Calu3 (cell line): Measurements from ENCODE around the gene PROS1. TPM values are rescaled to one million over a fixed set of nuclear protein-coding genes. Genes with fewer than 3 reads are reported as not detected.

Experiments used
- BruUV-seq: library from RNA; stranded (reverse); fragments of 400-500 nt; replicated peaks from 2 replicates; lab custom pipeline; 2021; lab: Mats Ljungman, UMichigan
- CTCF ChIA-PET: fragments of 300-600 bp; sonication (Branson Sonifier 250); formaldehyde crosslinking; loops from one replicate; lab custom pipeline; 2022; ENCODE audit warnings: antibody characterized with exemption; lab: Charles Lee
- DNase-seq: peaks from one replicate; pipeline ENCODE4 v3.0.0; 2022
- H3K27ac Mint-ChIP-seq: one replicate; pipeline ENCODE4 v1.8.0; 2022; ENCODE audit warnings: mixed read lengths; ENCODE audit not compliant: unreplicated experiment
- H3K27me3 Mint-ChIP-seq: one replicate; pipeline ENCODE4 v1.8.0; 2022; ENCODE audit warnings: mixed read lengths; ENCODE audit not compliant: unreplicated experiment
- H3K36me3 Mint-ChIP-seq: one replicate; pipeline ENCODE4 v1.8.0; 2022; ENCODE audit warnings: mild to moderate bottlenecking, moderate library complexity, mixed read lengths; ENCODE audit not compliant: insufficient read depth, unreplicated experiment
- H3K4me1 Mint-ChIP-seq: one replicate; pipeline ENCODE4 v1.8.0; 2022; ENCODE audit warnings: mild to moderate bottlenecking, low read depth, mixed read lengths; ENCODE audit not compliant: unreplicated experiment
- H3K4me3 Mint-ChIP-seq: one replicate; pipeline ENCODE4 v1.8.0; 2022; ENCODE audit warnings: mild to moderate bottlenecking, low read depth, moderate library complexity, mixed read lengths; ENCODE audit not compliant: unreplicated experiment
- H3K9me3 Mint-ChIP-seq: one replicate; pipeline ENCODE4 v1.8.0; 2022; ENCODE audit warnings: low read depth, mixed read lengths; ENCODE audit not compliant: unreplicated experiment
- CTCF ChIP-seq: fragments of 200-600 bp; IDR thresholded peaks from one replicate; pipeline ENCODE4 v1.8.0; 2022; ENCODE audit warnings: antibody characterized with exemption; ENCODE audit not compliant: unreplicated experiment
- intact Hi-C: fragments of 100-400 bp; cut with micrococcal nuclease; formaldehyde crosslinking; loops from one replicate; pipeline ENCODE4 v1.10.0; 2022; ENCODE audit not compliant: unreplicated experiment
- total RNA-seq: library from RNA; stranded (reverse); gene quantifications from 2 replicates; pipeline ENCODE4 v1.2.3, GENCODE V29; 2022

PROS1 gene
- total RNA-seq, 1 experiment from 2014 or later: 2.6 TPM

DNA sequence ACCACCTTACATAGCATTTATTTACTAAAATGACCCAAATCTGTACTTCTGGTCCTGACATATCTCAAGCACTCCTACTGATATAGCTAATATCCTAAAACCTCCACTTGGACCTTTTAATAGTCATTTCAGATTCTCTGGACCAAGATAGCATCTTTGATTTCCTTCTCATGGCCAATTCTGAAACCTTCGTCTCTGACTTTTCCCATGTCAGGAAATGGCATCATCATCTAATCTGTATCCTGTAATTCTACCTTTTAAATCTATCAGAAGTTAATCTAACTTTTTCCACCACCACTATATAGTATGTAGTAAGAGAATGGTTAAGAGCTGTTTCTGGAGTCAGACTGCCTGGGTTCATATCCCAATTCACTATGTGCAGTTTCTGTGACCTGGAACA, 38.5 kb upstream of the PROS1 start:
- intact Hi-C loops: no loop called here
- Mint-ChIP-seq H3K4me1 (no peaks in the 10 kb centered on the region), H3K27ac (no peak overlapping the region), H3K27me3 (no peaks in the 10 kb centered on the region), H3K36me3 (no peaks in the 10 kb centered on the region), H3K4me3 (no peak overlapping the region), H3K9me3 (no peaks in the 10 kb centered on the region)
- no TSS peak for BruUV-seq
- no peak for TF ChIP-seq CTCF
- CTCF ChIA-PET: no interaction called here
- no peak for DNase-seq

GRCh38 chr3:94011233-94011711, 37.6 kb upstream of the PROS1 start:
- no peaks in the 10 kb centered on the region for H3K9me3 Mint-ChIP-seq
- DNase-seq: no peak
- no TSS peak for BruUV-seq
- no peak overlapping the region for H3K27ac Mint-ChIP-seq
- no peak for TF ChIP-seq CTCF
- H3K4me1 Mint-ChIP-seq: no peaks in the 10 kb centered on the region
- H3K27me3 Mint-ChIP-seq: no peaks in the 10 kb centered on the region
- intact Hi-C loops: no loop called here
- no peak overlapping the region for H3K4me3 Mint-ChIP-seq
- CTCF ChIA-PET: no interaction called here
- no peaks in the 10 kb centered on the region for H3K36me3 Mint-ChIP-seq

GRCh38 chr3:94009608-94010007, 35.9 kb upstream of the PROS1 start:
- H3K4me1 Mint-ChIP-seq: no peaks in the 10 kb centered on the region
- H3K27me3 Mint-ChIP-seq: no peaks in the 10 kb centered on the region
- no peak for DNase-seq
- H3K36me3 Mint-ChIP-seq: no peaks in the 10 kb centered on the region
- CTCF ChIA-PET: no interaction called here
- H3K9me3 Mint-ChIP-seq: no peaks in the 10 kb centered on the region
- TF ChIP-seq CTCF: no peak
- intact Hi-C loops: loop anchor here (10.0 kb wide), 1 partner anchor 95 kb away; no protein-coding TSS in a partner anchor
- no TSS peak for BruUV-seq
- H3K4me3 Mint-ChIP-seq: no peak overlapping the region
- H3K27ac Mint-ChIP-seq: no peak overlapping the region

- no peaks in the 10 kb centered on the region for H3K4me1 Mint-ChIP-seq
- BruUV-seq: no TSS peak
- H3K27me3 Mint-ChIP-seq: no peaks in the 10 kb centered on the region
Observed at GRCh38 chr3:94008253-94008652, 34.6 kb upstream of the PROS1 start.

More at GRCh38 chr3:94008253-94008652, 34.6 kb upstream of the PROS1 start:
- CTCF ChIA-PET: no interaction called here
- H3K4me3 Mint-ChIP-seq: no peak overlapping the region
- TF ChIP-seq CTCF: no peak
- H3K27ac Mint-ChIP-seq: no peak overlapping the region
- DNase-seq: no peak
- no peaks in the 10 kb centered on the region for H3K9me3 Mint-ChIP-seq
- intact Hi-C loops: loop anchor here (10.0 kb wide), 1 partner anchor 97 kb away; no protein-coding TSS in a partner anchor
- no peaks in the 10 kb centered on the region for H3K36me3 Mint-ChIP-seq
